Pancreas (tissue), 10 donors: ENCODE results near the gene GAB2. TPM values are rescaled to one million over a fixed set of nuclear protein-coding genes. Genes with fewer than 3 reads are reported as not detected.

Experiments
- ATAC-seq, 4 donors: fragments of 200-7000 bp; cut with Tn5 transposase; one replicate each; pipeline versions ENCODE4 v1.8.0 to v1.9.1; 2020; ENCODE audit warnings: mild to moderate bottlenecking in 4 of 4, moderate library complexity in 4 of 4
- DNase-seq, 6 donors: peaks; one replicate each; pipeline ENCODE4 v3.0.0-alpha.2; 2020
- FAIRE-seq: peaks from 2 replicates; lab custom pipeline; 2012; peaks lifted over from hg19 to GRCh38; lab: Jason Lieb, UNC
- H3K27ac ChIP-seq, 4 donors: fragments of 200-600 bp; sonication (generic); 1 replicate in 3 of 4; 2 replicates in 1 of 4; pipeline versions ENCODE4 v1.5.0 to v1.8.0; 2020
- H3K27me3 ChIP-seq, 4 donors: fragments of 200-600 bp; one replicate each; pipeline ENCODE4 v1.8.0; 2021
- H3K36me3 ChIP-seq, 3 donors: fragments of 200-600 bp; sonication (generic) in 1 of 3; one replicate each; pipeline versions ENCODE4 v1.5.0 to v1.8.0; 2020 to 2021
- H3K4me1 ChIP-seq, 3 donors: fragments of 200-600 bp; one replicate each; pipeline ENCODE4 v1.8.0; 2021
- H3K4me3 ChIP-seq, 4 donors: fragments of 200-600 bp; sonication (generic) in 2 of 4; one replicate each; pipeline versions ENCODE4 v1.5.0 to v1.8.0; 2020 to 2021
- H3K9me3 ChIP-seq, 4 donors: fragments of 200-600 bp; one replicate each; pipeline ENCODE4 v1.8.0; 2021
- CTCF ChIP-seq, 4 donors: fragments of 200-600 bp; sonication (generic) in 3 of 4; IDR thresholded peaks; one replicate each; pipeline versions ENCODE4 v1.5.0 to v1.8.0; 2021; ENCODE audit warnings: antibody characterized with exemption in 4 of 4
- WGBS, 2 donors: extraction: QIAGEN DNeasy Blood & Tissue Kit; methylation state at CpG; one replicate each; pipeline ENCODE4 v1.1.7; 2013; 5-methylcytosine and 5-hydroxymethylcytosine counted together
- intact Hi-C, 3 donors: fragments of 100-400 bp; cut with DNase I; formaldehyde crosslinking; loops; one replicate each; pipeline versions ENCODE4 v1.11.1 to v1.14.2; 2022
- polyA plus RNA-seq, 2 donors: library from polyadenylated mRNA; stranded (reverse); fragments of 200-250 nt; gene quantifications; one replicate each; pipeline ENCODE4 v1.2.3, GENCODE V29; 2013
- total RNA-seq, 6 donors: library from RNA; stranded (reverse); fragmentation: NEBNext Ultra II Directional in 4 of 6; extraction: Animal tissue kit (Norgen Biotek cat#: 25700) in 4 of 6; gene quantifications; one replicate each; pipeline versions ENCODE4 v1.2.1 to v1.2.4, GENCODE V29; 2021 to 2023
- donor health status: healthy with polysubstance abuse.
- donor health status: DM: no; HTN: no; CAD: no; lungs with moderate emphysema.
- donor health status: DM: no; HTN: no; CAD: no.
- donor health status: control.
- donor health status: control.
- donor health status: Bipolar disorder and iron deficiency.
- donor health status: DM: yes; HTN: yes; CAD: no.
- donor health status: DM: no; HTN: no; CAD: no.
- donor health status: DM: no; HTN: no; CAD: no.
- donor health status: DM: yes; HTN: yes; CAD: no.

The GAB2 gene
- total and polyA plus RNA-seq, 8 donors = 3.1 to 17.8 (median 9.4) TPM

- peak in 2 of 4 donors; percentile 11 to 20 for ATAC-seq
Observed at GRCh38 chr11:78292109-78292803, 125.4 kb downstream of the GAB2 start.

GRCh38 chr11:78291503-78292108, 126.0 kb downstream of the GAB2 start:
- Histone ChIP-seq H3K36me3 (no peaks in the 10 kb centered on the region), H3K4me3 (no peak overlapping the region), H3K9me3 (no peaks in the 10 kb centered on the region), H3K27me3 (no peaks in the 10 kb centered on the region), H3K4me1 (peaks cover 0 to 5% (median 0%) of the 10 kb centered on the region in 3 donors), H3K27ac (no peak overlapping the region)
- intact Hi-C loops = no loop called here
- no peak for DNase-seq
- WGBS, 2 donors = 96 to 98% methylated on average over 6 of the region's 6 CpGs
- no peak for TF ChIP-seq CTCF (IDR thresholded peaks at IDR 0.05)
- no peak for FAIRE-seq
- no peak for ATAC-seq

More at GRCh38 chr11:78292109-78292803, 125.4 kb downstream of the GAB2 start:
- no peak for DNase-seq
- H3K4me3 ChIP-seq = no peak overlapping the region
- no peaks in the 10 kb centered on the region for H3K27me3 ChIP-seq
- no peaks in the 10 kb centered on the region for H3K9me3 ChIP-seq
- FAIRE-seq = no peak
- 75 to 76% methylated on average over 9 of the region's 9 CpGs for WGBS, 2 donors
- no peak for TF ChIP-seq CTCF (IDR thresholded peaks at IDR 0.05)
- no peaks in the 10 kb centered on the region for H3K36me3 ChIP-seq
- intact Hi-C loops = no loop called here
- H3K27ac ChIP-seq = no peak overlapping the region
- H3K4me1 ChIP-seq = peaks cover 0 to 5% (median 0%) of the 10 kb centered on the region in 3 donors

- DNase-seq (peak in 1 of 6 donors; percentile 20), FAIRE-seq (no peak), ATAC-seq (peak in 3 of 4 donors; percentile 34 to 78 (median 76))
- peak overlapping the region in 1 of 4 donors; percentile 9 for H3K27ac ChIP-seq
- intact Hi-C loops = no loop called here
- H3K27me3 ChIP-seq = no peaks in the 10 kb centered on the region
- no peaks in the 10 kb centered on the region for H3K36me3 ChIP-seq
- H3K4me1 ChIP-seq = peaks cover 0 to 5% (median 0%) of the 10 kb centered on the region in 3 donors
- no peaks in the 10 kb centered on the region for H3K9me3 ChIP-seq
- 90 to 93% methylated on average over 6 of the region's 6 CpGs for WGBS, 2 donors
- TF ChIP-seq CTCF (IDR thresholded peaks at IDR 0.05) = no peak
- H3K4me3 ChIP-seq = no peak overlapping the region
Observed at GRCh38 chr11:78290293-78291176, 127.1 kb downstream of the GAB2 start.

- DNase-seq = no peak
- Histone ChIP-seq H3K27me3 (no peaks in the 10 kb centered on the region), H3K4me1 (peaks cover 0 to 5% (median 0%) of the 10 kb centered on the region in 3 donors), H3K27ac (no peak overlapping the region), H3K9me3 (no peaks in the 10 kb centered on the region), H3K4me3 (no peak overlapping the region), H3K36me3 (no peaks in the 10 kb centered on the region)
- intact Hi-C loops = no loop called here
- 83 to 87% methylated on average over 7 of the region's 7 CpGs for WGBS, 2 donors
- ATAC-seq = peak in 1 of 4 donors; percentile 33
- no peak for FAIRE-seq
- TF ChIP-seq CTCF (IDR thresholded peaks at IDR 0.05) = no peak
Observed at GRCh38 chr11:78289552-78290292, 127.9 kb downstream of the GAB2 start.
